Mesothelial cell of epicardium (in vitro differentiated cells): ENCODE results near the gene FZD7. TPM values are rescaled to one million over a fixed set of nuclear protein-coding genes. Genes with fewer than 3 reads are reported as not detected.

Source experiments
- DNase-seq, 2 experiments: peaks; one replicate each; pipeline ENCODE4 v3.0.0; 2021; ENCODE audit warnings: low spot score in 2 of 2; ENCODE audit not compliant: unreplicated experiment in 2 of 2
- H3K27ac Mint-ChIP-seq: 2 replicates; pipeline ENCODE4 v1.8.0; 2021; ENCODE audit warnings: mixed read lengths
- H3K27me3 Mint-ChIP-seq: 2 replicates; pipeline ENCODE4 v1.8.0; 2021; ENCODE audit warnings: low read depth, mixed read lengths
- H3K36me3 Mint-ChIP-seq: 2 replicates; pipeline ENCODE4 v1.8.0; 2021; ENCODE audit warnings: mixed read lengths
- H3K4me1 Mint-ChIP-seq: 2 replicates; pipeline ENCODE4 v1.8.0; 2021; ENCODE audit warnings: mixed read lengths
- H3K4me3 Mint-ChIP-seq: 2 replicates; pipeline ENCODE4 v1.8.0; 2021; ENCODE audit warnings: mild to moderate bottlenecking, moderate library complexity, mixed read lengths
- H3K9me3 Mint-ChIP-seq: 2 replicates; pipeline ENCODE4 v1.8.0; 2021; ENCODE audit warnings: mixed read lengths
- CTCF ChIP-seq: fragments of 200-600 bp; sonication (generic); IDR thresholded peaks from one replicate; pipeline ENCODE4 v1.5.0; 2021; ENCODE audit warnings: antibody characterized with exemption; ENCODE audit not compliant: unreplicated experiment
- total RNA-seq: library from RNA; stranded (reverse); gene quantifications from 3 replicates; pipeline ENCODE4 v1.2.1, GENCODE V29; 2021

FZD7 gene
- total RNA-seq, 1 donor from 2014 or later: 132 TPM

- no peak for DNase-seq
- TF ChIP-seq CTCF: no peak
- Mint-ChIP-seq H3K9me3 (no peaks in the 10 kb centered on the region), H3K4me1 (peaks cover 54% of the 10 kb centered on the region), H3K27ac (peak overlapping the region; percentile 39), H3K4me3 (peak overlapping the region; percentile 15), H3K27me3 (peaks cover 4% of the 10 kb centered on the region), H3K36me3 (no peaks in the 10 kb centered on the region)
Measured at GRCh38 chr2:202014318-202014717, 19.3 kb upstream of the FZD7 start.

- Mint-ChIP-seq H3K27ac (peak overlapping the region; percentile 39), H3K4me3 (peak overlapping the region; percentile 15), H3K4me1 (peaks cover 50% of the 10 kb centered on the region), H3K27me3 (peaks cover 4% of the 10 kb centered on the region), H3K9me3 (no peaks in the 10 kb centered on the region), H3K36me3 (no peaks in the 10 kb centered on the region)
- TF ChIP-seq CTCF: no peak
- peak in 1 of 2 experiments; percentile 53 for DNase-seq
Measured at GRCh38 chr2:202014759-202015211, 18.9 kb upstream of the FZD7 start.

GRCh38 chr2:202015471-202015870 lies 18.2 kb upstream of the FZD7 start:
- no peak overlapping the region for H3K27ac Mint-ChIP-seq
- H3K4me3 Mint-ChIP-seq: no peak overlapping the region
- H3K4me1 Mint-ChIP-seq: peaks cover 56% of the 10 kb centered on the region
- peaks cover 4% of the 10 kb centered on the region for H3K27me3 Mint-ChIP-seq
- no peaks in the 10 kb centered on the region for H3K9me3 Mint-ChIP-seq
- DNase-seq: no peak
- no peak for TF ChIP-seq CTCF
- H3K36me3 Mint-ChIP-seq: no peaks in the 10 kb centered on the region

- H3K4me3 Mint-ChIP-seq: no peak overlapping the region
- no peaks in the 10 kb centered on the region for H3K27me3 Mint-ChIP-seq
- H3K4me1 Mint-ChIP-seq: peaks cover 56% of the 10 kb centered on the region
- H3K9me3 Mint-ChIP-seq: no peaks in the 10 kb centered on the region
- no peak for DNase-seq
- H3K36me3 Mint-ChIP-seq: no peaks in the 10 kb centered on the region
- no peak for TF ChIP-seq CTCF
- H3K27ac Mint-ChIP-seq: no peak overlapping the region
Measured at GRCh38 chr2:202016579-202017227, 17.0 kb upstream of the FZD7 start.

GRCh38 chr2:202017940-202018339 lies 15.7 kb upstream of the FZD7 start:
- no peak for DNase-seq
- H3K27me3 Mint-ChIP-seq: no peaks in the 10 kb centered on the region
- H3K4me3 Mint-ChIP-seq: no peak overlapping the region
- TF ChIP-seq CTCF: no peak
- no peaks in the 10 kb centered on the region for H3K9me3 Mint-ChIP-seq
- peaks cover 55% of the 10 kb centered on the region for H3K4me1 Mint-ChIP-seq
- no peaks in the 10 kb centered on the region for H3K36me3 Mint-ChIP-seq
- no peak overlapping the region for H3K27ac Mint-ChIP-seq
